Epidermal melanocyte (primary cell): ENCODE results near the gene TXNDC15.

Experiments used
- DNase-seq: peaks from one replicate; pipeline ENCODE4 v3.0.0; 2011; ENCODE audit warnings: low spot score; ENCODE audit not compliant: insufficient read length

Gene TXNDC15

GRCh38 chr5:134917070-134917815, 43.1 kb downstream of the TXNDC15 start:
- DNase-seq: no peak

- no peak for DNase-seq
Measured at GRCh38 chr5:134918861-134919260, 44.7 kb downstream of the TXNDC15 start.

- DNase-seq: no peak
Measured at GRCh38 chr5:134920848-134921575, 46.8 kb downstream of the TXNDC15 start.

GRCh38 chr5:134932508-134932907, 58.3 kb downstream of the TXNDC15 start:
- DNase-seq: no peak

GRCh38 chr5:134934202-134934601, 60.0 kb downstream of the TXNDC15 start:
- DNase-seq: no peak

- DNase-seq: no peak
Measured at GRCh38 chr5:134935711-134936602, 61.8 kb downstream of the TXNDC15 start.

- DNase-seq: no peak
Measured at GRCh38 chr5:134937526-134937925, 63.4 kb downstream of the TXNDC15 start.

- no peak for DNase-seq
Measured at GRCh38 chr5:134938030-134938429, 63.9 kb downstream of the TXNDC15 start.

- DNase-seq: no peak
Measured at GRCh38 chr5:134939500-134939899, 65.3 kb downstream of the TXNDC15 start.

- DNase-seq: no peak
Measured at GRCh38 chr5:134943547-134943946, 69.4 kb downstream of the TXNDC15 start.

GRCh38 chr5:134944630-134945029, 70.5 kb downstream of the TXNDC15 start:
- DNase-seq: no peak

- DNase-seq: no peak
Measured at GRCh38 chr5:134945041-134945440, 70.9 kb downstream of the TXNDC15 start.

- DNase-seq: no peak
Measured at GRCh38 chr5:134948911-134949310, 74.7 kb downstream of the TXNDC15 start.

- DNase-seq: no peak
Measured at GRCh38 chr5:134949316-134949715, 75.1 kb downstream of the TXNDC15 start.
